HepG2 (cell line): ENCODE results near the gene NBPF1. TPM values are rescaled to one million over a fixed set of nuclear protein-coding genes. Genes with fewer than 3 reads are reported as not detected.

ENCODE experiments used
- FOXA1 ChIP-seq, 2 experiments: fragments of 450-650 bp in 1 of 2; sonication (generic) in 1 of 2; formaldehyde crosslinking in 1 of 2; IDR thresholded peaks; 2 replicates each; pipeline versions ENCODE4 v1.4.0 to v1.6.1; 2016 to 2020; ENCODE audit warnings: missing genetic modification reagents in 1 of 2
- JUND ChIP-seq: sonication (generic); formaldehyde crosslinking; IDR thresholded peaks from 2 replicates; pipeline ENCODE4 v1.8.0; 2022; ENCODE audit warnings: mild to moderate bottlenecking, missing genetic modification reagents
- KDM3A ChIP-seq: IDR thresholded peaks from 2 replicates; pipeline ENCODE4 v1.6.1; 2018; ENCODE audit warnings: low read depth, missing compliant biosample characterization
- KLF13 ChIP-seq: sonication (generic); formaldehyde crosslinking; IDR thresholded peaks from 2 replicates; pipeline ENCODE4 v1.4.0; 2020; ENCODE audit warnings: mild to moderate bottlenecking, missing genetic modification reagents
- PBX2 ChIP-seq: IDR thresholded peaks from 2 replicates; pipeline ENCODE4 v1.6.1; 2016; ENCODE audit warnings: control low read depth
- PRDM15 ChIP-seq: sonication (generic); formaldehyde crosslinking; IDR thresholded peaks from 2 replicates; pipeline ENCODE4 v1.4.0; 2020; ENCODE audit warnings: missing genetic modification reagents
- PRDM4 ChIP-seq: sonication (generic); formaldehyde crosslinking; IDR thresholded peaks from 2 replicates; pipeline ENCODE4 v1.9.0; 2021; ENCODE audit warnings: missing genetic modification reagents, borderline replicate concordance
- RBFOX2 ChIP-seq: fragments of 200-400 bp; formaldehyde crosslinking; IDR thresholded peaks from 2 replicates; pipeline ENCODE4 v1.6.1; 2017; ENCODE audit warnings: low read depth, mild to moderate bottlenecking, low read length
- RNF219 ChIP-seq: sonication (generic); formaldehyde crosslinking; IDR thresholded peaks from 2 replicates; pipeline ENCODE4 v1.5.0; 2020; ENCODE audit warnings: mild to moderate bottlenecking, missing genetic modification reagents
- SATB2 ChIP-seq: sonication (generic); formaldehyde crosslinking; IDR thresholded peaks from 2 replicates; pipeline ENCODE4 v1.5.0; 2020; ENCODE audit warnings: missing genetic modification reagents
- ZBTB7B ChIP-seq: sonication (generic); formaldehyde crosslinking; IDR thresholded peaks from 2 replicates; pipeline ENCODE4 v1.4.0; 2020; ENCODE audit warnings: missing genetic modification reagents
- ZFP37 ChIP-seq: sonication (generic); formaldehyde crosslinking; IDR thresholded peaks from 2 replicates; pipeline ENCODE4 v1.4.0; 2020; ENCODE audit warnings: missing genetic modification reagents, borderline replicate concordance
- ZNF274 ChIP-seq: sonication (generic); formaldehyde crosslinking; IDR thresholded peaks from 2 replicates; pipeline ENCODE4 v1.5.1; 2020; ENCODE audit warnings: mild to moderate bottlenecking, missing genetic modification reagents
- ZNF33A ChIP-seq: sonication (generic); formaldehyde crosslinking; IDR thresholded peaks from 2 replicates; pipeline ENCODE4 v1.5.1; 2020; ENCODE audit warnings: missing genetic modification reagents, mild to moderate bottlenecking, moderate library complexity, borderline replicate concordance
- ZNF720 ChIP-seq: sonication (generic); formaldehyde crosslinking; IDR thresholded peaks from 2 replicates; pipeline ENCODE4 v1.4.0; 2020; ENCODE audit warnings: missing genetic modification reagents
- polyA plus RNA-seq, 8 experiments: library from polyadenylated mRNA; depleted of rRNA in 3 of 8; stranded (reverse) in 7 of 8; unstranded in 1 of 8; fragments of >200 nt; fragmentation: Illumina TruSeq in 4 of 8; extraction: Trizol in 4 of 8; gene quantifications; 2 replicates each; pipeline versions ENCODE4 v1.2.1 to v1.2.3, GENCODE V29; 2011 to 2016; ENCODE audit warnings: low read depth in 4 of 8, missing spikeins in 1 of 8, mixed read lengths in 1 of 8; ENCODE audit not compliant: insufficient read depth in 1 of 8
- total RNA-seq, 5 experiments: library from RNA; depleted of rRNA; stranded (reverse); fragments of >200 nt; fragmentation: Illumina TruSeq; extraction: Trizol; gene quantifications; 2 replicates each; pipeline ENCODE4 v1.2.3, GENCODE V29; 2016; ENCODE audit warnings: low read depth in 1 of 5

The NBPF1 gene
- total and polyA plus RNA-seq, 2 of the 13 experiments (the other 11 are each of a cell fraction or from before 2014, with no cell fraction given) = 30.3 to 35.6 TPM

GRCh38 chr1:16644482-16645270, 31.3 kb upstream of the NBPF1 start (continued):
- peak; percentile 61; the same call in 1 of the 2 replicates for TF ChIP-seq PRDM15 (CRISPR knock-in tag)
- peak; percentile 81; the same call in 1 of the 2 replicates for TF ChIP-seq PRDM4 (CRISPR knock-in tag)
- TF ChIP-seq RNF219 (CRISPR knock-in tag) = peak; percentile 99
- TF ChIP-seq SATB2 = peak; percentile 25; the same call in 1 of the 2 replicates
- TF ChIP-seq ZNF33A = peak; percentile 97
- peak; percentile 65; the same call in 1 of the 2 replicates for TF ChIP-seq JUND (CRISPR knock-in tag)
- TF ChIP-seq FOXA1 (IDR thresholded peaks at IDR 0.05) = peak; percentile 39; the same call in 1 of the 2 replicates
- peak; percentile 78 for TF ChIP-seq FOXA1 (CRISPR knock-in tag; IDR thresholded peaks at IDR 0.05)
- peak; percentile 99 for TF ChIP-seq RBFOX2
- peak; percentile 96 for TF ChIP-seq ZNF274
- TF ChIP-seq ZFP37 (CRISPR knock-in tag) = peak; percentile 66; the same call in 1 of the 2 replicates
- peak; percentile 100 for TF ChIP-seq KDM3A
- TF ChIP-seq ZBTB7B (CRISPR knock-in tag) = peak; percentile 96
- peak; percentile 72; the same call in 1 of the 2 replicates for TF ChIP-seq ZNF720 (CRISPR knock-in tag)
- peak; percentile 96; the same call in 1 of the 2 replicates for TF ChIP-seq KLF13
- TF ChIP-seq PBX2 (CRISPR knock-in tag) = peak; percentile 51
